CD14-positive monocyte (primary cell): ENCODE data around the gene PTPRN2. TPM values are rescaled to one million over a fixed set of nuclear protein-coding genes. Genes with fewer than 3 reads are reported as not detected.

ENCODE experiments used
- DNase-seq, 3 donors: peaks; one replicate each; pipeline ENCODE4 v3.0.0-alpha.2; 2011 to 2022
- H2AFZ ChIP-seq: 2 replicates; pipeline ENCODE4 v1.6.0; 2012; ENCODE audit warnings: mild to moderate bottlenecking, low read depth, low read length, inconsistent platforms; ENCODE audit not compliant: insufficient read depth, poor library complexity, severe bottlenecking
- H3K27ac ChIP-seq, 2 donors: 1 replicate in 1 of 2; 2 replicates in 1 of 2; pipeline ENCODE4 v1.5.1; 2012 to 2013; ENCODE audit warnings: low read length in 2 of 2, control low read depth in 1 of 2, inconsistent platforms in 1 of 2, low read depth in 1 of 2, mild to moderate bottlenecking in 1 of 2
- H3K27me3 ChIP-seq, 2 donors: one replicate each; pipeline versions ENCODE4 v1.6.0 to v1.6.1; 2011 to 2013; ENCODE audit warnings: low read length in 2 of 2; ENCODE audit not compliant: control insufficient read depth in 2 of 2, insufficient read depth in 2 of 2
- H3K36me3 ChIP-seq, 2 donors: replicated peaks in 1 of 2; 1 replicate in 1 of 2; 2 replicates in 1 of 2; pipeline versions ENCODE4 v1.5.1 to v1.6.1; 2012 to 2013; ENCODE audit warnings: low read length in 2 of 2, control low read depth in 1 of 2, inconsistent platforms in 1 of 2, mild to moderate bottlenecking in 1 of 2; ENCODE audit not compliant: insufficient read depth in 2 of 2, control insufficient read depth in 1 of 2
- H3K4me1 ChIP-seq, 2 donors: 1 replicate in 1 of 2; 2 replicates in 1 of 2; pipeline versions ENCODE4 v1.5.1 to v1.6.1; 2012 to 2013; ENCODE audit warnings: low read length in 2 of 2, control low read depth in 1 of 2, inconsistent platforms in 1 of 2, mild to moderate bottlenecking in 1 of 2, moderate library complexity in 1 of 2; ENCODE audit not compliant: insufficient read depth in 2 of 2, control insufficient read depth in 1 of 2
- H3K4me2 ChIP-seq: replicated peaks from 2 replicates; pipeline ENCODE3; 2012; ENCODE audit warnings: low read length, moderate library complexity, mild to moderate bottlenecking; ENCODE audit not compliant: poor library complexity, severe bottlenecking; ENCODE audit errors: extremely low read depth
- H3K4me3 ChIP-seq, 3 experiments: fragments of 200-600 bp in 1 of 3; sonication (generic) in 1 of 3; replicated peaks in 1 of 3; 1 replicate in 2 of 3; 2 replicates in 1 of 3; pipeline ENCODE4 v1.5.1; 2011 to 2013; ENCODE audit warnings: low read length in 3 of 3, mild to moderate bottlenecking in 3 of 3, control low read depth in 2 of 3, low read depth in 2 of 3, inconsistent platforms in 1 of 3, moderate library complexity in 1 of 3
- H3K79me2 ChIP-seq: 2 replicates; pipeline ENCODE4 v1.6.0; 2012; ENCODE audit warnings: mild to moderate bottlenecking, control low read depth, inconsistent platforms, low read length, moderate library complexity; ENCODE audit not compliant: insufficient read depth
- H3K9ac ChIP-seq: 2 replicates; pipeline ENCODE4 v1.6.0; 2017; ENCODE audit warnings: low read length, mild to moderate bottlenecking; ENCODE audit not compliant: insufficient read depth, poor library complexity, severe bottlenecking
- H3K9me3 ChIP-seq, 2 donors: replicated peaks in 1 of 2; 1 replicate in 1 of 2; 2 replicates in 1 of 2; pipeline versions ENCODE4 v1.5.1 to v1.6.1; 2012 to 2013; ENCODE audit warnings: low read length in 2 of 2, control low read depth in 1 of 2; ENCODE audit not compliant: control insufficient read depth in 1 of 2, insufficient read depth in 1 of 2
- H4K20me1 ChIP-seq: 2 replicates; pipeline ENCODE4 v1.6.0; 2012; ENCODE audit warnings: mild to moderate bottlenecking, low read length, control low read depth, moderate library complexity; ENCODE audit not compliant: insufficient read depth
- H3K27ac Mint-ChIP-seq, 7 donors: one replicate each; pipeline ENCODE4 v1.8.0; 2020; ENCODE audit warnings: mild to moderate bottlenecking in 7 of 7, mixed read lengths in 7 of 7, moderate library complexity in 6 of 7, inconsistent platforms in 2 of 7
- H3K27me3 Mint-ChIP-seq, 3 donors: one replicate each; pipeline ENCODE4 v1.8.0; 2021 to 2022; ENCODE audit warnings: low read depth in 3 of 3, mild to moderate bottlenecking in 3 of 3, mixed read lengths in 3 of 3, moderate library complexity in 3 of 3, inconsistent platforms in 1 of 3
- H3K36me3 Mint-ChIP-seq, 2 donors: one replicate each; pipeline ENCODE4 v1.8.0; 2020; ENCODE audit warnings: mixed read lengths in 2 of 2, inconsistent platforms in 1 of 2, mild to moderate bottlenecking in 1 of 2
- H3K4me1 Mint-ChIP-seq: one replicate; pipeline ENCODE4 v1.8.0; 2020; ENCODE audit warnings: mild to moderate bottlenecking, mixed read lengths
- H3K4me3 Mint-ChIP-seq, 2 donors: one replicate each; pipeline ENCODE4 v1.8.0; 2020; ENCODE audit warnings: mild to moderate bottlenecking in 2 of 2, mixed read lengths in 2 of 2, moderate library complexity in 1 of 2
- H3K9me3 Mint-ChIP-seq, 7 donors: one replicate each; pipeline ENCODE4 v1.8.0; 2020 to 2022; ENCODE audit warnings: mixed read lengths in 7 of 7, mild to moderate bottlenecking in 6 of 7, moderate library complexity in 6 of 7, inconsistent platforms in 2 of 7
- WGBS: methylation state at CpG from one replicate; pipeline ENCODE4 v1.1.5; 2013; ENCODE audit warnings: missing lambda C conversion rate; ENCODE audit not compliant: insufficient coverage; 5-methylcytosine and 5-hydroxymethylcytosine counted together
- intact Hi-C, 2 donors: fragments of 100-400 bp; cut with micrococcal nuclease; formaldehyde crosslinking; loops; one replicate each; pipeline versions ENCODE4 v1.15.0 to v1.15.1; 2023
- polyA plus RNA-seq, 3 donors: library from polyadenylated mRNA; depleted of rRNA in 1 of 3; unstranded in 2 of 3; stranded (reverse) in 1 of 3; fragments of 300-500 nt in 2 of 3; fragments of >200 nt in 1 of 3; fragmentation: Illumina TruSeq in 2 of 3; gene quantifications; 1 replicate in 2 of 3; 2 replicates in 1 of 3; pipeline ENCODE4 v1.2.3, GENCODE V29; 2012 to 2021
- TF ChIP-seq, protein P1 (sequence below): fragments of 200-600 bp; IDR thresholded peaks from one replicate; pipeline ENCODE4 v1.8.0; 2022; ENCODE audit warnings: antibody characterized with exemption, mild to moderate bottlenecking

Gene PTPRN2
- polyA plus RNA-seq, 3 donors, result 0.25 to 1.4 (median 0.97) TPM

DNA sequence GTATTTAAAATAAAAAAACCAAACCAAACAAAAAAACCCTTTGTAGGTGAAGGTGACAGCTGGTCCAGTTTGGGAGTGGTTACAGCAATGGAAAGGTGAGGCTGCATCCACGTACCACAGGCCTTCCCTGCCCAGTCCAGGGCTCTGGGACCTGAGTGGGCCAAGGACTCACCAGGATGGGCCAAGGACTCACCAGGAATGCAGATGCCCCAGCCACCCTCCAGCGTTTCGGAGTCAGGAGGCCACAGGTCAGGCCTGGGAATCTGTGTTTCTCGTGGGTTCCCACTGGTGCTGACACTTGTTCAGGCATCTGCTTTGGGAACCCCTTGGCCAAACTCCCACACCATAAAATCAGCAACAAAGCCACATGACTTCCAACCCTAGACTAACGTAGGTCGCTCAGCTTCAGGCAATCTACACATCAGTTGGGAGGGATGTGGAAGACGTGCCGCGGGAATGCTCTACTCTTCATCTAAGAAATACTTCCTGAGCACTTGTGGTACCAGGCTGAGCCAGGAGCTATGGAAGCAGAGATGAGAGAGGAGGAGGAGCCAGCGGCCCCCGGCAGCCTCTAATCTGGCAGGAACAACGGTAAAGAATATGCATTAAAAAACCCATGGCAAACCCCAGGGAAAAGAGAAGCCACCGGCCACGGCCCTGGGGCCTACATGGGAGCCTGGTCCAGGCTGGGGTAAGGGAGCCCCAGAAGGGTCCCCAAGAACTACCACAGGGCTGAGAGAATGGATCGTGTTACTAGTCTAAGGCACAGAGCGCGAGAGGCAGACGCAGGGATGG, 473.4 kb downstream of the PTPRN2 start:
- Histone ChIP-seq H3K4me3 (no peak overlapping the region), H3K27ac (no peak overlapping the region), H3K9me3 (peaks cover 77 to 91% of the 10 kb centered on the region in 2 donors), H3K9ac (no peak overlapping the region), H3K36me3 (no peaks in the 10 kb centered on the region), H3K27me3 (no peaks in the 10 kb centered on the region), H3K4me1 (no peaks in the 10 kb centered on the region), H2AFZ (no peak overlapping the region), H4K20me1 (no peaks in the 10 kb centered on the region), H3K4me2 (no peak overlapping the region), H3K79me2 (no peaks in the 10 kb centered on the region)
- 87% methylated on average over 13 of the region's 18 CpGs for WGBS
- Mint-ChIP-seq H3K9me3 (peaks cover 43 to 80% (median 76%) of the 10 kb centered on the region in 7 donors), H3K4me1 (no peaks in the 10 kb centered on the region), H3K36me3 (no peaks in the 10 kb centered on the region), H3K27me3 (peaks cover 0 to 2% (median 1%) of the 10 kb centered on the region in 3 donors), H3K27ac (no peak overlapping the region), H3K4me3 (no peak overlapping the region)
- intact Hi-C loops, result no loop called here
- no peak for DNase-seq
- TF ChIP-seq, protein P1, sequence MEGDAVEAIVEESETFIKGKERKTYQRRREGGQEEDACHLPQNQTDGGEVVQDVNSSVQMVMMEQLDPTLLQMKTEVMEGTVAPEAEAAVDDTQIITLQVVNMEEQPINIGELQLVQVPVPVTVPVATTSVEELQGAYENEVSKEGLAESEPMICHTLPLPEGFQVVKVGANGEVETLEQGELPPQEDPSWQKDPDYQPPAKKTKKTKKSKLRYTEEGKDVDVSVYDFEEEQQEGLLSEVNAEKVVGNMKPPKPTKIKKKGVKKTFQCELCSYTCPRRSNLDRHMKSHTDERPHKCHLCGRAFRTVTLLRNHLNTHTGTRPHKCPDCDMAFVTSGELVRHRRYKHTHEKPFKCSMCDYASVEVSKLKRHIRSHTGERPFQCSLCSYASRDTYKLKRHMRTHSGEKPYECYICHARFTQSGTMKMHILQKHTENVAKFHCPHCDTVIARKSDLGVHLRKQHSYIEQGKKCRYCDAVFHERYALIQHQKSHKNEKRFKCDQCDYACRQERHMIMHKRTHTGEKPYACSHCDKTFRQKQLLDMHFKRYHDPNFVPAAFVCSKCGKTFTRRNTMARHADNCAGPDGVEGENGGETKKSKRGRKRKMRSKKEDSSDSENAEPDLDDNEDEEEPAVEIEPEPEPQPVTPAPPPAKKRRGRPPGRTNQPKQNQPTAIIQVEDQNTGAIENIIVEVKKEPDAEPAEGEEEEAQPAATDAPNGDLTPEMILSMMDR, result no peak

DNA sequence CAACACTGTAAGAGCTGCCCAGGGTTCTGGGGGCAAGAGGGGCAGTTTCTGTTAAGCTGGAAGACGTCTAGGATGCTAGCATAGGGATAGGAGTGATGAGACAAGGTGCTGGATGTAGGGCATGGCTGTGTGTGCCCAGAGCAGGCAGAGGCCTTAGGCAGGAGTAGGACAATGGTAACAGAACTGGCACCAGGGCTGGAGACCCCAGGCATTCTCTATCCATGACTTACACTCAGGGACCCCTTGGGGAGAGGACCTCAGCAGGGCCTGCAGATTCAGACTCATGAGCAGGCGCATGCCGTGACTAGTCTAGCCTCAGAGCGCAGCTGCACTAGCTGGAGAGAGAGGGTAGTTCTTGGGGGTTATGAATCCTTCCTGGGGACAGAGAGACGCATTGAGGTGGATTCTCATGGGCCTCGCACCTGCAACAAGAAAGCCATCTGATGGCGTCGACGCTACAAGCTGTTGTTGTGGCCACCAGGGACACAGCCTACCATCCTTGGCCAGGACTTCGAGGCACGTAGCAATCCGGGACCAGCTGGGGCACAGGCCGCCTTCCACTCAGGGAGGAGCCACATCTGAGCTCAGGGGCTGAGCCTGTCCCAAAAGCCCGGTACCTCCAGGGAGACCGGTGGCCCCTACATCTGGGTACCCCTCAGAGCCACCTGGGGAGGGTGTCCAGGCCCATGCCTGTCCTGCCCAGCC, 474.1 kb downstream of the PTPRN2 start:
- H3K4me2 ChIP-seq, result no peak overlapping the region
- no peaks in the 10 kb centered on the region for H3K36me3 Mint-ChIP-seq
- H4K20me1 ChIP-seq, result no peaks in the 10 kb centered on the region
- H3K27ac Mint-ChIP-seq, result no peak overlapping the region
- H3K9me3 Mint-ChIP-seq, result peaks cover 47 to 81% (median 77%) of the 10 kb centered on the region in 7 donors
- no peaks in the 10 kb centered on the region for H3K27me3 ChIP-seq
- TF ChIP-seq, protein P1, result no peak
- H3K4me3 ChIP-seq, result no peak overlapping the region
- H3K27ac ChIP-seq, result no peak overlapping the region
- peaks cover 80 to 91% of the 10 kb centered on the region in 2 donors for H3K9me3 ChIP-seq
- no peaks in the 10 kb centered on the region for H3K4me1 ChIP-seq
- no peak overlapping the region for H2AFZ ChIP-seq
- no peak overlapping the region for H3K9ac ChIP-seq
- DNase-seq, result no peak
- 91% methylated on average over 14 of the region's 15 CpGs for WGBS
- no peaks in the 10 kb centered on the region for H3K36me3 ChIP-seq
- H3K4me1 Mint-ChIP-seq, result no peaks in the 10 kb centered on the region
- no peak overlapping the region for H3K4me3 Mint-ChIP-seq
- no peaks in the 10 kb centered on the region for H3K79me2 ChIP-seq
- intact Hi-C loops, result no loop called here
- H3K27me3 Mint-ChIP-seq, result peaks cover 0 to 2% (median 1%) of the 10 kb centered on the region in 3 donors
